Stimulated activated CD4-positive, alpha-beta T cell treated with anti-CD3 and anti-CD28 coated beads, TNF-alpha, amount 100 ng/mL, for 1 hour (primary cell): ENCODE results near the gene PRKACA.

ENCODE experiments used
- DNase-seq, 3 donors: peaks; one replicate each; pipeline ENCODE4 v3.0.0-alpha.2; 2020; ENCODE audit warnings: low read depth in 3 of 3, low spot score in 1 of 3

PRKACA gene

DNA sequence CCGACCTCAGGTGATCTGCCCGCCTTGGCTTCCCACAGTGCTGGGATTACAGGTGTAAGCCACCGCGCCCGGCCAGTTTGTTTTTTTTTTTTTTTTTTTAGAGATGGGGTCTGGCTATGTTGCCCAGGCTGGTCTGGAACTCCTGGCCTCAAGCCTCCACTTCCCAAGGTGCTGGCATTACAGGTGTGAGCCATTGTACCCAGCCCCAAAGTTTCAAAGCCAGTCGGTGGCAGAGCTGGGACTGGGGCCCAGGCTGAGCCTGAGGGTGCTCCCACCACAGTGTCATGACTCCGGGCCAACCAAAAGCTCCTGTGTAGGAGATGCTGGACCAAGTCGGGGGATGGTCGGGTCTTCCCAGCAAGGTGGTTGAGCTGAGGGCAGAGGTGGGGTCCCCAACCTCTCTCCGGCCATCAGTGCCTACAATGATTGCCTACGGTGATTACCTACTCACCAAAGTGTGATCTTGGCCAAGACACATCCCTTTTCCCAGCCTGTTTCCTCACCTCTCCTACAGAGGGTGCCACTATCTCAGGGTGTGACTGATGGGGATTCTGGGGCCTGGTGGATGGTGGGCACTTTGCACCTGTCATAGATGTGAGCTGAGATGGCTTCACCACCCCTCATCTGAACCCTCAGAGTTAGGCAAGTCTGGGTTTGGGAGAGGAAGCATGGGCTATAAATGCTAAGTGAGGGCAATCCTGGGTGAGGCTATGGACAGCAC is 21.1 kb downstream of the PRKACA start:
- no peak for DNase-seq

DNA sequence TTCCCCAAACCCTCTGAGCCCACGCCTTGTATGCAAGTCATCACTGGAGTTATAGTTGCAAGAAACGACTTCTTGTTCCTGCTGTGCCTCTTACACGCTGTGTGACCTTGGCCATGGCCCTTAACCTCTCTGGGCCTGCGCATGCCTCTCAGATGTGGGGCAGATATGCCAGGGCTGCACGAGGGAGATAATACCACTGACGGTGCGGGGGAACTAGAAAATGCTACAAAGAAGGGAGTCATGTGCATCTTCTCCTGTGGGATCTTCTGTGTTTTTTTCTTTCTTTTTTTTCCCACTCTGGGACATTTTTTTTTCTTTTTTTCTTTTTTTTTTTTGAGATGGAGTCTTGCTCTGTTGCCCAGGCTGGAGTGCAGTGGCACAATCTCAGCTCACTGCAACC is 22.7 kb downstream of the PRKACA start:
- no peak for DNase-seq

- DNase-seq = no peak
Measured at GRCh38 chr19:14093117-14093823, 24.3 kb downstream of the PRKACA start.

GRCh38 chr19:14091813-14092462 is 25.6 kb downstream of the PRKACA start:
- DNase-seq = peak in 1 of 3 donors; percentile 25

DNA sequence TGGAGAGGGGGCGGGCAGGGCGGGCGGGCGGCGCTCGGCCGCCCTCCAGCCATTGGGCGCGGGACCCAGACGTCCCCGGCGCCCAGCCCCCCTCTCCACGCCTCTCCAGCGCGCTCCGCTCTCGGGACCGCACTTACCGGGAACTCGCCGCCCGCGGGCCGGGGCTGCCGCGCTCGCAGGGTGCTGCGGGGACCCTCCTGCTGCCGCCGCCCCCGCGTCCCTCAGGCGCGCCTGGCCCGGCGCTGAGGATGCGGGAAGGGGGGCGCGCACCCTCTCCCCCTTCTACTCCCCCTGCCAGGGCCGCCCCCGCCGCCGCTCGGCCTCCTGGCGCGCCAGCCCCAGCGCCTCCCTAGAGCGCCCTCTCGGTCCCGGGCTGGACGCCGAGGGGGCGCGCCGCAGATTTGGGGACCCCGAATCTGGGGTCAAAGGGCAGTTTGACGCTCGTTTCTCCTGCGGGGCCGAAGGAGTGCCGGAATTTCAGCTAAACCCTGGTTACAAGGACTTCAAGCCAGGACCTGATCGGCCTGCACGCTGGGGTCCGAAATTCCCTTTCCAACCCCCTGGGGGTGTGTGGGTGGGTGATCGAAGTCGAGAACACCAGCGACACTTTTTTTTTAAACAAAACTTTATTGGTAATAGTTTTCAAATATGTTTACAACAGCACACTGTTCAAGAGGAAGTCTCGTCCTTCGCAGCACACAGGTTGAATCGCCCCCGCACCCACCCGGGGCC is 26.3 kb downstream of the PRKACA start:
- peak in 1 of 3 donors; percentile 59 for DNase-seq

DNA sequence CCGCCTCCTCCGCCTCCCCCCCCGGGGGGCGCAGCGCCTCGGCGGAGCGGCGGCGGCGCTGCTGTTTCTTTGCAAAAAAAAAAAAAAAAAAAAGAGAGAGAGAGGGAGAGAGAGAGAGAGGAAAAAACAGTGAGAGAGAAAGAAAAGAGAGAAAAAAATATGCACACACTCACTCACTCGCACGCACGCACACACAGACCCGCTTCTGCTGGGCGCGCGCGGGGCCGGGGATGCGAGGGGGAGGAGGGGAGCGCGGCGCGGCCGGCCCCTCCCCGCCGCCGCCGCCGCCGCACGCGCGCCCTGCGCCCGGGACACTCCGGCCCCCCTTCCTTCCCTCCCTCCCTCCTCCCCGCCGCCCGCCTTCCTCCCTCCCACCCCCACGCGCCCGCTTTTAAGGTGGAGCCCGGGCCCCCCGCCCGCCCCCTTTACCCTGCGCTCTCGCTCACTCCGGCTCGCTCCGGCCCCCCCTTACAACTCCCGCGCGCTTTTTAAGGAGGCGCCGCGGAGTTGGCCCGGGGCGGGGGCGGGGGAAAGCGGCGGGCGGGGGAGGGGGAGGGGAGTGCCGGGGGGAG is 27.0 kb downstream of the PRKACA start, which contains the start of gene SAMD1:
Gene SAMD1, minus strand, starts transcription at position 243 of the 572 bp plus-strand sequence.
- DNase-seq = peak; percentile 70 to 77 (median 75)

DNA sequence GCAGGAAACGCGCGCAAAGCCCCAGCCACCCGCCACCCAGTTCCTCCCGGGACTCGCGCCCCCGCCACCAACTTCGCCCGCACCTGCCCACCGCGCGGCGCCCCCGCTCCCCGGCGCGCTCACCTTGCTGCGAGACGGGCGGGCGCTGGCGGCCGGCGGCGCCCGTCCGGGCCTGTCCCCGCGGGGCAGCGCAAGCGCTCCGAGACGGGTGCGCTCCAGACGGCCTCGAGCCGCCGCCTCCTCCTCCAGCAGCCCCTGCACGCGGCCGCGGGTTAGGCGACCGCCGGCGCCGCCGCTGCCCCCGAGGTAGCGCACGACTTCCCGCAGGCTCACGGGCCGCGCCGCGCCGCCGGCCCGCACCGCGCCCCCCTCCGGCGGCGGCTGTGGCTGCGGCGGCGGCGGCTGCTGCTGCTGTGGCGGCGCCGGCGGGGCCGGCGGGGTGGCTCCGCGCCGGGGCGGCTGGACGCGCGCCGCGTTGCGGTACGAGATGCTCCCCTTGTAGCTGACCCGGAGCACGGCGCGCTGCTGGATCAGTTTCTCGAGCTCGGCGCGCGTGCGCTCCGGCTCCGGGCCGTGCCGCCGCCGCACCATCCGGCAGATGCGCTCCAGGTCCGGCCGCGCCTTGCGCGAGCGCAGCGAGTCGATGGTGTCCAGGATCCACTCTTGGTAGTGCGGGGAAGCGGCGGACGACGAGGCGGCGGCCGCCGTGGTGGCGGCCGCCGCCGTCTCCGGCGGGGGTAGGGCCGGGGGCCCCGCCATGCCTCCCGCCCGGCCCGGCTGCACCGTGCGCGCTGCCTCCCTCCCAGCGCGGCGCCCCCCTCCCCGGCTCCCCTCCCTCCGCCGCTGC is 27.7 kb downstream of the PRKACA start:
- DNase-seq = peak in 1 of 3 donors; percentile 42

- no peak for DNase-seq
Measured at GRCh38 chr19:14089412-14089661, 28.2 kb downstream of the PRKACA start.

DNA sequence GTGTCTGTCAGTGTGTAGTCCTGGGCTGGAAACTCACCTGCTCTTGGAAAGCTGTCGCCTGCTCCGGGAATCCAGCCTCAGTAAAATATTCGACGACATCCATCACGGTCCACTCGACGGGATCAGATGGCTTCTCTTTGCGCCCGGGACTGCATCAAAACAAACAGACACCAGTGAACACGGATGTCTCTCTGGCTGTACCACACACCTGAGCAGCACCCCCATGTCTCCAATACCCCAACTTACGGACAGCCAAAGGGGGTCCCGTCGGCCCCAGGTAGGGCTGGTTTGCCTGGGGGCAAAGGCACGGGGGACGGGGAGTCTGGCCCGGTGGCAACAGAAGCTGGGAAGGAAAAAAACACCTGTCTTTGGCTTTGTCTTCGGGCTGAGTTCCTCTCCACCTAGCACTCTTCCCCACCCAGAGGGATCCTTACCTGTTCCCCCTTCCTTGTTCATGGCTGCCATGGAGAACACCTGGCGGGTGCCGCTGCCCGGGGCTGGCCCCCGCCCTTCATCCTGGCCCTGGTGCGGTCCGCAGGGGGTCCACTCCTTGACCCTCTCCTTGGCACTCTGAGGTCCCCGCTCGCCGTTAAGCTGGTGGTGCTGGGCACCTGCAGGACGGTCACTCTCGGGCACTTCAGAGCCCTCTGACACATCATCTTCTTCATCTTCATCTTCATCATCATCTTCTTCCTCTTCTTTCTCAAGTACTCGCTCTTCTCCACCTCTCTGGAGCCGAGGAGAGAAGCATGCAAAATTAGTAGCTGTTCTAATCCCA is 28.7 kb downstream of the PRKACA start:
- DNase-seq = no peak

DNA sequence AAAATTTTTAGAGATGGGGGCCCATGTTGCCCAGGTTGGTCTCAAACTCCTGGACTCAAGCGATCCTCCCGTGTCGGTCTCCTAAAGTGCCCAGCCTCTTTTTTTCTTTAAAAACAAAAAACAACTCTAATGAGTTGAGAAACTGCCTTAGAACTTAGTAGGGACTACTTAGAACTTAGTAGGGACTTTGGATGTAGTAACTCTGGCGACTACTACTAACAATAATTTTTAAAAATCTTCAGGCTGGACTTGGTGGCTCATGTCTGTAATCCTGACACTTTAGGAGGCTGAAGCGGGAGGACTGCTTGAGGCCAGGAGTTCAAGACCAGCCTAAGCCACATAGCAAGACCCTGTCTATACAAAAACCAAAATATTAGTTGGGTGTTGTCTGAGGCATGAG is 31.5 kb downstream of the PRKACA start:
- no peak for DNase-seq

GRCh38 chr19:14085309-14085995 is 32.1 kb downstream of the PRKACA start, which contains the start of gene C19orf67:
TSS of gene C19orf67 (minus strand) at chr19:14085783. CDS start at chr19:14085627, 156 bp downstream.
- no peak for DNase-seq

DNA sequence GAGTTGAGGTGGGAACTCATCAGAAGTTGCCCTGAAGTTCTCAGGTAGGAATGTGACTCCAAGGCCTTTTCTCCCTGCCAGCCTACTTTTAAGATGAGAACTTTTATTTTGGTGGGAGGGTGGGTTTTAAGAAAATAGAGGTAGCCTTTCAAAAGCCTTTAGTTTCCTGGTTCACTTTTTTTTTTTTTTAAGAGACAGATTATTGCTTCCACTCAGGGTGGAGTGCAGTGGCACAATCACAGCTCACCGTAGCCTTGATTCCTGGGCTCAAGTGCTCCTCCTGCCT is 34.9 kb downstream of the PRKACA start:
- DNase-seq = no peak

DNA sequence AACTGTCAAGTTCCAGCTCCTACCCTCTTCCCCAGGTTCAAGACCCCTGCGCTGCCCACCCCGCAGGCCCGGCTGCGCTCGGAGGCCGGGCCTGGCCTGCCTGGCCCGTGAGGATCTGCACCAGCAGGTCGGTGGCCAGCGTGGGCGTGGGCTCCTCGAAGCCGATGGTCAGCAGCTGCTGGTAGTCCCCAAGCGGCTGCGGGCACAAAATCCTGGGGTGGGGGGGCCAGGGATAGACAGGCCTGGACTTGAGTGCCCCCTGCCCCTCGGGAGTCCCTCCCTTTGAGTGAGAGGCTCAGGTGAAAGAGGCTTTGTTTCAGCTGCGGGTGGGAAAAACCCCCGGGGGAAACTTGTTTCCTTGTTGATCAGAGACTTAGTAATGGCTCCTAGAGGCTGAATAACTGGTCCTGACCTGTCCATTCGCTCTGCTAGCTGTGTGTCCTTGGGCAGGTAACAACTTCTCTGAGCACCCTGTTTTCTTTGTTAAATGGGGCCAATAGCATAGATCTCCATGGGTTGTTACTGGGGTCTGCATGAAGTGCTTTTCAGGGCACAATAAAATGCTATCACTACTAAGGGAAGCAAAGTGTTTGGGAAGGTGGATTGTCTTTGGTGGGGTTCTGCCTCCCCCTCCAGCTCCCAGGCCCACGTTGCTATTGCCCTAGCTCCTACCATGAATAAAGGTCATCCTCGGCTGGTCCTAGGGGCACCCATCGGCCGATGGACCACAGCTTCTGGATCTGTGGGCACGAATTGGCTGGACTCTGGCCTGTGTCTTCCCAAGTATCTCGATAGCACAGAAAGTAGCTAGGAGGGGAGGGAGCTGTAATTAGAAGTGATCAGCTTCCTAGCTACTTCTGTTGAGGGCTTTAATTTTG is 35.5 kb downstream of the PRKACA start:
- DNase-seq = peak in 1 of 3 donors; percentile 22

DNA sequence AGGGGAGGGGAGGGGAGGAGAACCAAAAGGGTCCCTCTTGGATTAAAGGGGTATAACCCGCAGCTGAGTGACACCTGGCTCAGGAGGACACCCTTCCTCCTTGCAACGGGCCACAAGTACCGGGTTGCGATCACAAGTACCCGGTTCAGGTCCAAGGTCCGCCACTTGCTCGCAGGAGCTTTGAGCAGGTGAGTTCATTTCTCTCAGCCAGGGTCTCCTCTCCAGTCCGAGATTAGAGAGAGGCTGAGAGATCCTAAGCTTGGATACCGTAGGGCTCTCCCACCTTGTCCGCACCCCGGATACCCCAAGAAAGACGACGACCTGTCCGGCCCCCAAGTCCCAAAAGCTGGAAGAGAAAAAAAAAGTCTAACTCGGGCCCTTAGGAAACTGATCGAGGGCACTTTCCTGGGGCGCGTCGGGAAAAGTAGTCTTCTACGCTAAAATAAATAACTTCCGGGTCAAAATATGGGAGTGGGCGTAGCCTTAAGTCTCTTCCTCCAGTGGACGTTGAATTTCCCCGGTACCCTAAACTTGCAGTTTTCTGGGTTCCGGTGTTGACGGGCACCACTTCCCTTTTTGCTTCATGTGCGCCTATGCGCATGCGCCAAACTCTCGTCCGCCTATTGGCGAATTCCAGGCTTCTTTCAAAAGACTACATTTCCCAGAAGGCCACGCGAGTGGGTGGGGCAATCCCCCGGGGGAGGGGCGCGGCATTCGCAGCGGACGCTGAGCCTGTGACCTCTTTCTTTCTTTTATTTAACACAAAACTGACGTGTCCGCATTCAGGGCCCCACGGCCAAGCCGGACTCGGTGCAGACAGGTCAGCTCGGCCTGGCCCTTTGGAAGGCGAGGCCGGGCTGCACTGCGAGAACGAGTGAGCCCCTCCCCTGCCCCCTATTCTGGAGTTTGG is 36.4 kb downstream of the PRKACA start:
- DNase-seq = peak; percentile 98

DNA sequence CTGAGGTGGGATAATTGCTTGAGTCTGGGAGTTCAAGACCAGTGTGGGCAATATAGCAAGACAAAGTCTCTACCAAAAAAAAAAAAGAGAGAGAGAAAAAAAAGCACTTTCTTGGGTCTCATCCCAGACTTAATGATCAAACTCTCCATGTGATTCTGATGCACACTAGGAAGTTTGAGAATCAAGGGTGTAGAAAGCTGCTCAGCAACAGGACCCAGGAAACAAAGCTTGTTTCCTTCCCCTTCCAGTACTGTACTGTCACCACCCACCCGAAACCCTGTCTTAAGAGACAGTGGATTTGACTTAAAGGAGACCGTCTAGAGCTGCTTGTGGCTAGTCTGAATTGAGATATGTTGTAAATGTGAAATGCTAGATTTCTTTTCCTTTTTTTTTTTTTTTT is 39.2 kb downstream of the PRKACA start:
- no peak for DNase-seq

GRCh38 chr19:14073925-14074838 is 43.4 kb downstream of the PRKACA start:
- DNase-seq = no peak
